NB4 (cell line): ENCODE measurements around the gene SERAC1.
"Not testable (repeated sequence)": the region's sequence is repeated elsewhere in the genome, so short reads cannot be mapped to it uniquely, and the experiment has no call there.

ENCODE experiments used
- DNase-seq: peaks from one replicate; pipeline ENCODE4 v3.0.0; 2010; ENCODE audit warnings: low read depth
- H3K4me3 ChIP-seq: one replicate; pipeline ENCODE4 v1.5.1; 2011; ENCODE audit warnings: mild to moderate bottlenecking, low read depth, low read length, moderate library complexity
- CTCF ChIP-seq: IDR thresholded peaks from one replicate; pipeline ENCODE4 v1.5.1; 2012; ENCODE audit warnings: low read depth, low read length
- MAX ChIP-seq: IDR thresholded peaks from 2 replicates; pipeline ENCODE4 v1.6.1; 2011; ENCODE audit warnings: low read depth, low read length
- MYC ChIP-seq: IDR thresholded peaks from 2 replicates; pipeline ENCODE4 v1.6.1; 2011; ENCODE audit warnings: low read depth, low read length
- POLR2A ChIP-seq: IDR thresholded peaks from 2 replicates; pipeline ENCODE4 v1.6.1; 2011; ENCODE audit warnings: mild to moderate bottlenecking; ENCODE audit not compliant: insufficient read length; ENCODE audit errors: extremely low read depth

The SERAC1 gene

DNA sequence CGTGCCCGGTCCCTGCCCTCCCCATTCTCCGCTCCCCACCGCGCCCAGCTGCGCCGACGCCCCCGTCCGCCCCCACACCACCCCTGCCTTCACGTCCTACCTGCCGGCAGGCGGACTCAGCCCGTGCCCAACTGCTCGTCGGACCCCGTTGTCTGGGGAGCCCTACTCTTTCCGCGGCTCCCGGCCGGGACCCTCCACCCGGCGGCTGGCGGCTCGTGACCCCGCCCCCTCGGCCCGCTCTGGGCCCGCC, at the start of gene SERAC1:
TSS of gene SERAC1 (minus strand) at position 223 of the 250 bp plus-strand sequence. CDS start 9,899 bp downstream, outside the sequence.
- no peak for DNase-seq
- TF ChIP-seq CTCF (no peak), MYC (no peak), MAX (no peak), POLR2A (no peak)
- H3K4me3 ChIP-seq, result peak within 1 kb of the TSS; percentile 87

GRCh38 chr6:158213925-158214674, 46.0 kb upstream of the SERAC1 start:
- peak; percentile 84 for TF ChIP-seq CTCF
- no peak for TF ChIP-seq MYC
- no peak for TF ChIP-seq POLR2A
- no peak for TF ChIP-seq MAX
- no peak overlapping the region for H3K4me3 ChIP-seq
- peak; percentile 86 for DNase-seq

- no peak overlapping the region for H3K4me3 ChIP-seq
- TF ChIP-seq MAX (no peak), POLR2A (no peak), CTCF (no peak), MYC (no peak)
- no peak for DNase-seq
Measured at GRCh38 chr6:158211273-158212055, 43.4 kb upstream of the SERAC1 start.

- not testable (repeated sequence) for H3K4me3 ChIP-seq
Measured at GRCh38 chr6:158209582-158210333, 41.7 kb upstream of the SERAC1 start.

GRCh38 chr6:158208226-158209030, 40.4 kb upstream of the SERAC1 start:
- H3K4me3 ChIP-seq, DNase-seq: not testable (repeated sequence)

More at GRCh38 chr6:158209582-158210333, 41.7 kb upstream of the SERAC1 start:
- not testable (repeated sequence) for DNase-seq

DNA sequence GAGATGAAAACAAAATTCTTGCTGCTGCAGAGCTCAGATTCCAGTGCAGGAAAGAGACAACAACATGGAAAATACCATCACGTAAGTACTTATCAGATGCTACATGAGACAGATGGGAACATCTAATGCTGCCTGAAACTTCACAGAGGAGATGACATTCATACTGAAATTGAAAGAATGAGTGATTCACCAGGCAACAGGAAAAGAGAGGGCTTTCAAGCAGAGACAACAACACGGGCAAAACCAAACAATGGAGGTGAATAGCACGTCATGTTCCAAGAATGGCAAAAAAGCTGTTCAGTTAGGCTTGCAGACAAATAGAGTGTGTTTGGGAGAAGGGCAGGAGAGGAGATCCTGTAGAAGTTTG, 39.3 kb upstream of the SERAC1 start:
- TF ChIP-seq MAX (no peak), POLR2A (no peak), CTCF (no peak), MYC (no peak)
- H3K4me3 ChIP-seq, result no peak overlapping the region
- no peak for DNase-seq
